Activated CD4-positive, alpha-beta T cell treated with anti-CD3 and anti-CD28 coated beads, Interleukin-2, amount 10 ng/mL, durations not matched to agents 7 days and 5 days (primary cell): ENCODE results near the gene SEPTIN2. TPM values are rescaled to one million over a fixed set of nuclear protein-coding genes. Genes with fewer than 3 reads are reported as not detected.
"Not testable (repeated sequence)": the region's sequence is repeated elsewhere in the genome, so short reads cannot be mapped to it uniquely, and the experiment has no call there.

Experiments
- CTCF ChIA-PET: fragments of 350-600 bp; sonication (Branson Sonifier 250); formaldehyde crosslinking; loops from one replicate; lab custom pipeline; 2021; ENCODE audit warnings: antibody characterized with exemption; lab: Charles Lee
- POLR2A ChIA-PET: fragments of 350-600 bp; sonication (Branson Sonifier 250); formaldehyde crosslinking; loops from one replicate; lab custom pipeline; 2021; ENCODE audit warnings: antibody characterized with exemption; lab: Charles Lee
- DNase-seq: peaks from one replicate; pipeline ENCODE4 v3.0.0-alpha.2; 2020
- H3K27ac Mint-ChIP-seq: one replicate; pipeline ENCODE4 v1.8.0; 2021; ENCODE audit warnings: mild to moderate bottlenecking, moderate library complexity, mixed read lengths
- H3K27me3 Mint-ChIP-seq: one replicate; pipeline ENCODE4 v1.8.0; 2021; ENCODE audit warnings: mixed read lengths
- H3K36me3 Mint-ChIP-seq: one replicate; pipeline ENCODE4 v1.8.0; 2021; ENCODE audit warnings: low read depth, mixed read lengths
- H3K4me1 Mint-ChIP-seq: one replicate; pipeline ENCODE4 v1.8.0; 2021; ENCODE audit warnings: mixed read lengths
- H3K4me3 Mint-ChIP-seq: one replicate; pipeline ENCODE4 v1.8.0; 2021; ENCODE audit warnings: mild to moderate bottlenecking, moderate library complexity, mixed read lengths
- H3K9me3 Mint-ChIP-seq: one replicate; pipeline ENCODE4 v1.8.0; 2021; ENCODE audit warnings: mixed read lengths
- total RNA-seq, 2 experiments: library from RNA; stranded (reverse); gene quantifications; one replicate each; pipeline ENCODE4 v1.2.3, GENCODE V29; 2021

SEPTIN2 gene
- total RNA-seq, 2 experiments from 2014 or later = 195 to 211 TPM

GRCh38 chr2:241275504-241275903, 40.2 kb upstream of the SEPTIN2 start:
- Mint-ChIP-seq H3K27me3 (no peaks in the 10 kb centered on the region), H3K4me1 (peaks cover 44% of the 10 kb centered on the region), H3K36me3 (peaks cover 27% of the 10 kb centered on the region), H3K9me3 (peaks cover 13% of the 10 kb centered on the region), H3K27ac (no peak overlapping the region), H3K4me3 (no peak overlapping the region)
- CTCF ChIA-PET = interaction anchor here (1.3 kb wide), 1 partner anchor 17 kb away, joined by 4 read pairs; no protein-coding TSS in a partner anchor
- no peak for DNase-seq
- POLR2A ChIA-PET = no interaction called here

GRCh38 chr2:241275910-241276309, 39.8 kb upstream of the SEPTIN2 start:
- Mint-ChIP-seq H3K27me3 (no peaks in the 10 kb centered on the region), H3K4me3 (no peak overlapping the region), H3K36me3 (peaks cover 27% of the 10 kb centered on the region), H3K4me1 (peaks cover 43% of the 10 kb centered on the region), H3K27ac (no peak overlapping the region), H3K9me3 (peaks cover 13% of the 10 kb centered on the region)
- DNase-seq = no peak
- ChIA-PET POLR2A (no interaction called here), CTCF (interaction anchor here (1.3 kb wide), 1 partner anchor 16 kb away, joined by 4 read pairs; no protein-coding TSS in a partner anchor)

- H3K9me3 Mint-ChIP-seq = peaks cover 13% of the 10 kb centered on the region
- H3K36me3 Mint-ChIP-seq = peaks cover 27% of the 10 kb centered on the region
- H3K27ac Mint-ChIP-seq, H3K27me3 Mint-ChIP-seq, DNase-seq, POLR2A ChIA-PET, H3K4me3 Mint-ChIP-seq: not testable (repeated sequence)
- CTCF ChIA-PET = interaction anchor here (0.6 kb wide), 1 partner anchor 40 kb away, joined by 5 read pairs; no protein-coding TSS in a partner anchor
- peaks cover 37% of the 10 kb centered on the region for H3K4me1 Mint-ChIP-seq
Observed at GRCh38 chr2:241278306-241278705, 37.4 kb upstream of the SEPTIN2 start.

GRCh38 chr2:241279413-241279812, 36.3 kb upstream of the SEPTIN2 start:
- no peak overlapping the region for H3K4me3 Mint-ChIP-seq
- CTCF ChIA-PET = no interaction called here
- no peak overlapping the region for H3K27ac Mint-ChIP-seq
- DNase-seq = no peak
- peaks cover 39% of the 10 kb centered on the region for H3K4me1 Mint-ChIP-seq
- POLR2A ChIA-PET = no interaction called here
- H3K9me3 Mint-ChIP-seq = peaks cover 13% of the 10 kb centered on the region
- H3K27me3 Mint-ChIP-seq = no peaks in the 10 kb centered on the region
- peaks cover 24% of the 10 kb centered on the region for H3K36me3 Mint-ChIP-seq

GRCh38 chr2:241279828-241280227, 35.9 kb upstream of the SEPTIN2 start:
- H3K4me1 Mint-ChIP-seq = peaks cover 39% of the 10 kb centered on the region
- ChIA-PET POLR2A (no interaction called here), CTCF (no interaction called here)

GRCh38 chr2:241280291-241280690, 35.4 kb upstream of the SEPTIN2 start:
- Mint-ChIP-seq H3K4me1 (peaks cover 38% of the 10 kb centered on the region), H3K27ac (no peak overlapping the region), H3K27me3 (no peaks in the 10 kb centered on the region), H3K9me3 (peaks cover 9% of the 10 kb centered on the region), H3K36me3 (peaks cover 18% of the 10 kb centered on the region), H3K4me3 (no peak overlapping the region)
- ChIA-PET POLR2A (no interaction called here), CTCF (interaction anchor here (1.7 kb wide), 1 partner anchor 21 kb away, joined by 3 read pairs; no protein-coding TSS in a partner anchor)
- no peak for DNase-seq

More at GRCh38 chr2:241279828-241280227, 35.9 kb upstream of the SEPTIN2 start:
- DNase-seq = no peak
- Mint-ChIP-seq H3K9me3 (peaks cover 13% of the 10 kb centered on the region), H3K27me3 (no peaks in the 10 kb centered on the region), H3K4me3 (no peak overlapping the region), H3K36me3 (peaks cover 21% of the 10 kb centered on the region), H3K27ac (no peak overlapping the region)

GRCh38 chr2:241282555-241282954, 33.2 kb upstream of the SEPTIN2 start:
- no peaks in the 10 kb centered on the region for H3K9me3 Mint-ChIP-seq
- DNase-seq = no peak
- H3K27ac Mint-ChIP-seq = no peak overlapping the region
- POLR2A ChIA-PET = no interaction called here
- no peaks in the 10 kb centered on the region for H3K27me3 Mint-ChIP-seq
- H3K4me3 Mint-ChIP-seq = no peak overlapping the region
- peaks cover 40% of the 10 kb centered on the region for H3K4me1 Mint-ChIP-seq
- peaks cover 7% of the 10 kb centered on the region for H3K36me3 Mint-ChIP-seq
- CTCF ChIA-PET = no interaction called here

- H3K27ac Mint-ChIP-seq = no peak overlapping the region
- H3K9me3 Mint-ChIP-seq = no peaks in the 10 kb centered on the region
- ChIA-PET CTCF (no interaction called here), POLR2A (no interaction called here)
- H3K27me3 Mint-ChIP-seq = no peaks in the 10 kb centered on the region
- no peak overlapping the region for H3K4me3 Mint-ChIP-seq
- peaks cover 13% of the 10 kb centered on the region for H3K36me3 Mint-ChIP-seq
- DNase-seq = no peak
- peaks cover 47% of the 10 kb centered on the region for H3K4me1 Mint-ChIP-seq
Observed at GRCh38 chr2:241285596-241285995, 30.1 kb upstream of the SEPTIN2 start.

- CTCF ChIA-PET = no interaction called here
- Mint-ChIP-seq H3K4me3 (no peak overlapping the region), H3K27me3 (no peaks in the 10 kb centered on the region), H3K9me3 (no peaks in the 10 kb centered on the region), H3K27ac (no peak overlapping the region), H3K4me1 (peaks cover 53% of the 10 kb centered on the region), H3K36me3 (peaks cover 15% of the 10 kb centered on the region)
- POLR2A ChIA-PET = no interaction called here
- DNase-seq = no peak
Observed at GRCh38 chr2:241286348-241287090, 29.2 kb upstream of the SEPTIN2 start.

- no peak overlapping the region for H3K27ac Mint-ChIP-seq
- H3K9me3 Mint-ChIP-seq = no peaks in the 10 kb centered on the region
- ChIA-PET CTCF (interaction anchor here (0.9 kb wide), 1 partner anchor 11 kb away, joined by 3 read pairs; no protein-coding TSS in a partner anchor), POLR2A (no interaction called here)
- H3K36me3 Mint-ChIP-seq = peaks cover 15% of the 10 kb centered on the region
- H3K4me1 Mint-ChIP-seq = peaks cover 58% of the 10 kb centered on the region
- no peaks in the 10 kb centered on the region for H3K27me3 Mint-ChIP-seq
- H3K4me3 Mint-ChIP-seq = no peak overlapping the region
- no peak for DNase-seq
Observed at GRCh38 chr2:241288324-241288888, 27.3 kb upstream of the SEPTIN2 start.

- Mint-ChIP-seq H3K9me3 (no peaks in the 10 kb centered on the region), H3K36me3 (peaks cover 15% of the 10 kb centered on the region), H3K27me3 (no peaks in the 10 kb centered on the region), H3K4me1 (peaks cover 54% of the 10 kb centered on the region), H3K27ac (no peak overlapping the region), H3K4me3 (no peak overlapping the region)
- DNase-seq = no peak
- ChIA-PET CTCF (no interaction called here), POLR2A (no interaction called here)
Observed at GRCh38 chr2:241289053-241289452, 26.7 kb upstream of the SEPTIN2 start.

- POLR2A ChIA-PET = no interaction called here
- no peak for DNase-seq
- no peaks in the 10 kb centered on the region for H3K9me3 Mint-ChIP-seq
- CTCF ChIA-PET = no interaction called here
- H3K27me3 Mint-ChIP-seq = no peaks in the 10 kb centered on the region
- H3K27ac Mint-ChIP-seq = no peak overlapping the region
- H3K36me3 Mint-ChIP-seq = peaks cover 15% of the 10 kb centered on the region
- H3K4me3 Mint-ChIP-seq = no peak overlapping the region
- peaks cover 50% of the 10 kb centered on the region for H3K4me1 Mint-ChIP-seq
Observed at GRCh38 chr2:241289597-241289996, 26.1 kb upstream of the SEPTIN2 start.

- no peak overlapping the region for H3K4me3 Mint-ChIP-seq
- no peak overlapping the region for H3K27ac Mint-ChIP-seq
- no peaks in the 10 kb centered on the region for H3K9me3 Mint-ChIP-seq
- peaks cover 13% of the 10 kb centered on the region for H3K36me3 Mint-ChIP-seq
- H3K27me3 Mint-ChIP-seq = no peaks in the 10 kb centered on the region
- POLR2A ChIA-PET = no interaction called here
- peaks cover 48% of the 10 kb centered on the region for H3K4me1 Mint-ChIP-seq
- CTCF ChIA-PET = no interaction called here
- DNase-seq = no peak
Observed at GRCh38 chr2:241291153-241291552, 24.6 kb upstream of the SEPTIN2 start.
